ENCODE data around the gene MSGN1.

MSGN1 gene

GRCh38 chr2:17847236-17847635 is 31.0 kb downstream of the MSGN1 start:
- DNase-seq = no peak

GRCh38 chr2:17849275-17849674 is 33.0 kb downstream of the MSGN1 start:
- DNase-seq = no peak

DNA sequence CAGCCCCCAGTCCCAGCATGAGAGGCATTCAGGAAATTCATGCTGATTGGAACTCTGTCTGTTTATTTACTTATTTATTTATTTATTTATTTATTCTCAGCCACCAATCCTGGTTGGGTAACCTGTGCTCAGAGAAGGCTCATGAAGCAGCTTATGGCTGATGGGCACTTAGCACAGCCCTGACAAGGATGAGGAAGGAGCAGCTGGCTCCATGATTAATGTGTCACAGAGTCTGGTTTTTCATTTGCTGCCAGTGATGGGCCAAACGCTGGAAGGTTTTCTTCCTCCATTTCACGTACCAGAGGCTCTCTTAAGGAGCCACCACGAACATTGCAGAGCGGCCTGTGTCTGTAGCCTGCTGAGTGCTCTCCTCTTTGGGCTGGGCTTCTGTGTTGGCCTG is 33.9 kb downstream of the MSGN1 start:
- DNase-seq = no peak

GRCh38 chr2:17851731-17852585 is 35.7 kb downstream of the MSGN1 start:
- DNase-seq = peak in 43 of 56 donors; percentile 0 to 68 (median 27)

DNA sequence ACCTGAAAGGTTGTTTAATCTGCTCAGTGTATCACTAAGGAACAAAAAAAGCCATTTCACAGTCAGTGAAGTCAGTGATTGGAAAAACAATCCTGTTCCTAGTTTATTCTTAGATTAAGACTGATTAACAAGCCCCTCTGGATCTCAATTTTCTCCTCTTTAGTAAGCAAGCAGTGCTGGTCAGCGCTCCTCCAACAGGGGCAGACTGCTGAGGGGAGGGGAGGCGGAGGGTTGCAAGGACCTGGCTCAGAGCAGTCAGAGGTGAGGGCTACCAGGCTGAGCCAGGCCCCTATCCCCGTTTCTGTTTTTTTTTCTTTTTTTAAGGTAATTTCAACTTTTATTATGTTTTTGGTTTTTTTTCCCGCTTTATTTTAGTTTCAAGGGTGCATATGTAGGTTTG is 37.5 kb downstream of the MSGN1 start:
- no peak for DNase-seq

DNA sequence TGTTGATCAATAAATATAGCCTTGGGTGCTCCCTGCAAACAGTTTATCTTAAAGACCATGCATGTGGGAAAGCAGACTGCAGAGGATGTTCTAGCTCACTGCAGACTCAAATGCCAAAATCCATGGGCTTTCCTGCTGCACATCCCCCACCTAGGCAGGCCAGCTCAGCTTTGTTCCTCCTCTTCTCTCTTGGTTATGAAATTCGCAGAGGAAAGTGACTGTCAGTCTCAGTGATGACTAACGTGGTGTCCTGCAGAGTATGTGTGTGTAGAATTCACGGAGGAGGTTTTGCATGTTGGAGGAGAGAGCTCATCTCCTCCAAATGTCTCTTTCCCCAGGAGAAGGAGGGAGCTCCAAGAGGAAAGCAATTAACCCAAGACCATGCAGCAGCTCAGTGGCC is 40.8 kb downstream of the MSGN1 start:
- DNase-seq = peak in 9 of 56 donors; percentile 2 to 41 (median 21)

DNA sequence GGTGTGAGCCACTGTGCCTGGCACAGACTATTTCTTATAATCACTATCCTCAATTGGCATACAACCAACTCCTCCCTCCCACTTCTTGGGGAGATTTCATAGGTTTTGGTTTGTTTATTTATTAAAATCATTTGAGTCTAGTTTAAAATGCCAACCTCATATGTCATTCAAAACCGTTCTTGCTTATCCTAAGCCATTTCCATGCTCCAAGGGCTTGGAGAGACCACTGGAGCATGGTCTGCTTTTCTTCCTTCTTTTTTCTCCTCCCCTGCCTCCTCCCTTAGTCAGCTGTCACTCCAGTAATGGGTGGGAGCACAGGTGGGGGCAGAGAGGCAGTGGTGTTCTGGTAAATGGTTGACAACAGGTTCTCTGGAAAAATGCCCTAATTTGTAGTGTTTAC is 41.8 kb downstream of the MSGN1 start:
- DNase-seq = no peak

DNA sequence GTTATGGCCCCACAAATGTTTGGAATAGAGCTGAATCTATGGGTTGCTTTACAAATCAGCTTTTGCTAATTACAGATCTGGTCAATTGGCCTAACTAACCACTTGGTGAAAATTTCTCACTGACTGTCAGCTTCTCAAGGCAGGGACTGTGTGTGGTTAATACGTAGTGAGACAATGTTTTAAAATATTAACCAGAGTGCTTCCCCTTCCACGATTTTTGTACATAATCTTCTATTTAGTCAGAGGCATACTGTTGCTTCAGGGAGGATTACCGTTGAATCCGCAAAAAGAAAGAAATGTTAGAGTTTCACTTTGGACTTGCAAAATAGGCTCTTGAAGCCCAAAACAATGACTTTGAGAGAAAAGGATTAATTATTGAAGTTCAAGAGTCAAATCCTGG is 47.3 kb downstream of the MSGN1 start:
- DNase-seq = no peak

DNA sequence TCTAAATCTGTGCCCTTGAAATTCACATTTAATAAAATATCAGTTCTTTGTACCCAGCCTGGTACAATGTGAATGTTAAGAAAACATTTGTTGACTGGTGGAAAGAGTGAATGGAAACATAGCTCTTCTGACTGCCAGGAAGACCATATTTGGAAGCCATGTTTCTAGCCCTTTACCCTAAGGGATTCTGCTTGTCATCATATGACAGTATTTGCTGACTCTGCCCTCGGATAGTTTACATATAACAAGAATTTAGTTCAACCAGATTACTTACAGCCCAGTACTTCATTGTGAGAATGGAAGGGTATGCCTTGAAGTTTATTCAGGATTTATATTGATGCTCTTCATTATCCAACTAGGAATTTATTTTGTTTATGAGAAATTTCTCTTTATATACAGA is 48.4 kb downstream of the MSGN1 start:
- DNase-seq = no peak

DNA sequence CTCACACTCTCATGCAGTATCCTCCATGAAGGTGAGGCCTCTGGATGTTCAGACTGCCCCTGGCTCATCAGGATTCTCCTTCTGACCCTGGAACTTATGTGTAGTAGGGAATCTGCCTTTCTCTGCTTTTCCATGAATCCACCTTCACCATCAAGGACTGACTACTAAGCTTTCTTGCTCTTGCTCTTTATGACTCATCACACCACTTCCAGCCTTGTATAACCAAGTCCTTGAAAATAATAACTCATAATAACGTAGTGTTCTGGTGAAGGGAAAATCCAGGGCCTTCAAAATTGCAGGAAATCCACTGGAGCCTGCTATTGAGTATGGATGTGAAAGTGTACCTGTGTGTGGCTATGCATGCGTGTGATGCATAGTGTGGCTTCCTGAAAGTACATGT is 50.9 kb downstream of the MSGN1 start:
- no peak for DNase-seq
